Muscle layer of duodenum (tissue), 2 donors: Measurements from ENCODE around the gene DIPK1A.

Experiments
- H3K27ac ChIP-seq: one replicate; pipeline ENCODE4 v1.7.0; 2013; ENCODE audit warnings: mild to moderate bottlenecking, low read length
- H3K27me3 ChIP-seq: one replicate; pipeline ENCODE4 v1.7.0; 2013; ENCODE audit warnings: low read depth, mild to moderate bottlenecking, control low read depth, low read length
- H3K36me3 ChIP-seq, 2 donors: one replicate each; pipeline ENCODE4 v1.7.0; 2013; ENCODE audit warnings: low read length in 2 of 2, control low read depth in 1 of 2, mild to moderate bottlenecking in 1 of 2; ENCODE audit not compliant: insufficient read depth in 2 of 2, control insufficient read depth in 1 of 2
- H3K4me1 ChIP-seq, 2 donors: one replicate each; pipeline ENCODE4 v1.7.0; 2013; ENCODE audit warnings: low read length in 2 of 2, mild to moderate bottlenecking in 2 of 2, control low read depth in 1 of 2, moderate library complexity in 1 of 2; ENCODE audit not compliant: insufficient read depth in 2 of 2, control insufficient read depth in 1 of 2
- H3K4me3 ChIP-seq, 2 donors: one replicate each; pipeline ENCODE4 v1.7.0; 2013; ENCODE audit warnings: low read length in 2 of 2, low read depth in 1 of 2, mild to moderate bottlenecking in 1 of 2
- H3K9me3 ChIP-seq, 2 donors: one replicate each; pipeline ENCODE4 v1.7.0; 2013; ENCODE audit warnings: low read length in 2 of 2, control low read depth in 1 of 2, mild to moderate bottlenecking in 1 of 2; ENCODE audit not compliant: control insufficient read depth in 1 of 2
- donor health status: healthy.

DIPK1A gene

DNA sequence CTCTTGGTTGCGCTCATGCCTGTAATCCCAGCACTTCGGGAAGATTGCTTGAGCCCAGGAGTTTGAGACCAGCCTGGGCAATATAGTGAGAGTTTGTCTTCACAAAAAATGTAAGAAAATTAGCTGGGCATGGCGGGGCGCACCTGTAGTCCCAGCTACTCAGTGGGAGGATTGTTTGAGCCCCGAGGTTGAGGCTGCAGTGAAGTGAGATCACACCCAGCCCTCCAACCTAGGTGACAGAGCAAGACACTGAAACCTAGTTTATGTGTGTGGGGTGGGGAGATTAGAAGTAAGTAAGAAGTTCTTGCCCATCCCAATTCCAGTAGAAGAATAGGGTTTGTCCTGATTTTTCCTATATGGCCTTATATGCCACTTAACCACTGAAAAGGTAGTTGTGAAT, 127.4 kb downstream of the DIPK1A start:
- no peaks in the 10 kb centered on the region for H3K9me3 ChIP-seq
- H3K27ac ChIP-seq: no peak overlapping the region
- H3K4me3 ChIP-seq: peak overlapping the region; percentile 96 to 98

GRCh38 chr1:92832537-92833114, 128.6 kb downstream of the DIPK1A start:
- Histone ChIP-seq H3K27me3 (no peaks in the 10 kb centered on the region), H3K9me3 (no peaks in the 10 kb centered on the region), H3K36me3 (peaks cover 27 to 29% of the 10 kb centered on the region in 2 donors), H3K4me1 (peaks cover 10 to 42% of the 10 kb centered on the region in 2 donors), H3K4me3 (peak overlapping the region; percentile 96 to 98), H3K27ac (peak overlapping the region; percentile 98)

More for the DNA sequence above, 127.4 kb downstream of the DIPK1A start:
- Histone ChIP-seq H3K4me1 (peaks cover 10 to 54% of the 10 kb centered on the region in 2 donors), H3K36me3 (peaks cover 39 to 41% of the 10 kb centered on the region in 2 donors), H3K27me3 (no peaks in the 10 kb centered on the region)

DNA sequence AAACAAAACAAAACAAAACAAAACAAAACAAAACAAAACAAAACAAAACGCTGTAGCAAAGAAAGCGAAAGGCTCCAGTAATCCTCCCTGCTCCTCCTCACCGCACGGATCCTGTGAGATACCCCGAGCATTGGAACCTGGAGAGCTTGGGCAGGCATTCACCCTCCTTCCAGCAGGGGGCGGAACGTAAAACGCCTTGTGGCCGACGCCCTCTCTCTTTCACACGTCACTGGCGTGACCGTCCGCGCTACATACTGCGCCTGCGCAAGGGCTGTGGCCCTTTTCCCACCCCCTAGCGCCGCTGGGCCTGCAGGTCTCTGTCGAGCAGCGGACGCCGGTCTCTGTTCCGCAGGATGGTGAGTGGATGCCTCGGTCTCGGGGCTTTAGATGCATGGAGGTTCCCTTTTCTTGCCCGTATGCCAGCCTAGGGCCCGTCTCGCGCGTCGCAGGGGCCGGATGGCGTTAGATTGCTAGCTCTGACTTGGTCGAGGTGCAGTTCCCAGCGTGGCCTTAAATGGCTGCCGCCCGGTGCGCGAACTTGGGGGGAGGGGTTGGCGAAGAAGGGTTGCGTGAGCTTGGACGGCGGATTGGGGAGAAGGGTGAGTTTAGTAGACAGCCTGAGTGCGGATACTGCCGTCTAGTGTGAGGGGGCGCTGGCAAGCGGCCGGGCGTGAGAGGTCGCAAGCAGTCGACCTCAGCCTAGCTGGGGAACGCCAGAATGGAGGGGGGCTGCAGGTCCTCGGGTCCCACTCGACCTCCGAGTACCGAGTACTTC, 129.3 kb downstream of the DIPK1A start, which contains the start of gene RPL5:
Gene RPL5 (plus strand): TSS at position 279 of the 775 bp plus-strand sequence. CDS start 75 bp downstream, at position 354.
- H3K4me3 ChIP-seq: peak within 1 kb of the TSS; percentile 96 to 98
- no peaks in the 10 kb centered on the region for H3K9me3 ChIP-seq
- peaks cover 10 to 37% of the 10 kb centered on the region in 2 donors for H3K4me1 ChIP-seq
- H3K27me3 ChIP-seq: no peaks in the 10 kb centered on the region
- peak within 1 kb of the TSS; percentile 98 for H3K27ac ChIP-seq
- peaks cover 22 to 23% of the 10 kb centered on the region in 2 donors for H3K36me3 ChIP-seq

DNA sequence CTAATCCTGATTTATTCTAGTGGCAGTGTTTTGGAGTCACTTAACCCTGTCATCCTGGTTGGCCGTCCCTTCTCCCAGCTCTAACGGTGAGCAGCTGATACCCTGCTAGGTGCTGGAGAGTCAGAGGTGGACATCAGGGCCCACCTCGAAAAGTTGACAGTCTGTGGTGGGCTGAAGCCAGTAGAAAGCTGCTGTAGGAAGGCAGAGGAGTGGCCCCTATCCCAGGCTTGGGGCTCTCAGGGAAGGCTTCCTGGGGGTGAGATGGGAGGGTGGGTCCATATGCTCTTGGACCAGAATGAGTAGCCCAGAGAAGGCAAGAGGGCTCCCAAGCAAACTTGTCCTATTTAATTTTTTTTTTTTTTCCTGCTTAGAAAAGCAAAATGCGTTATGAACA, 129.9 kb downstream of the DIPK1A start:
- H3K36me3 ChIP-seq: peaks cover 17% of the 10 kb centered on the region in 2 donors
- no peaks in the 10 kb centered on the region for H3K27me3 ChIP-seq
- peak overlapping the region; percentile 96 to 98 for H3K4me3 ChIP-seq
- H3K9me3 ChIP-seq: no peaks in the 10 kb centered on the region
- peaks cover 10 to 32% of the 10 kb centered on the region in 2 donors for H3K4me1 ChIP-seq
- H3K27ac ChIP-seq: peak overlapping the region; percentile 98

DNA sequence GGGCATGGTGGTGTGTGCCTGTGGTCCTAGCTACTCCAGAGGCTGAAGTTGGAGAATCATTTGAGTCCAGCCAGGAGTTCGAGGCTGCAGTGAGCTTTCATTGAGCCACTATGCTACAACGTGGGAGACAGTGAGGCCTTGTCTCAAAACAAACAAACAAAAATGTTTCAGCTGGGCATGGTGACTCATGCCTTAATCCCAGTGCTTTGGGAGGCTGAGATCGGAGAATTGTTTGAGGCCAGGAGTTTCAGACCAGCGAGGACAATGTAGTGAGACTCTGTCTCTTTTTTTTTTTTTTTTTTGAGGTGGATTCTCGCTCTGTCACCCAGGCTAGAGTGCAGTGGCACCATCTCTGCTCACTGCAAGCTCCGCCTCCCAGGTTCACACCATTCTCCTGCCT, 134.5 kb downstream of the DIPK1A start:
- Histone ChIP-seq H3K9me3 (no peaks in the 10 kb centered on the region), H3K27ac (no peak overlapping the region), H3K27me3 (no peaks in the 10 kb centered on the region), H3K4me3 (no peak overlapping the region), H3K4me1 (no peaks in the 10 kb centered on the region), H3K36me3 (no peaks in the 10 kb centered on the region)

- Histone ChIP-seq H3K4me1 (no peaks in the 10 kb centered on the region), H3K36me3 (no peaks in the 10 kb centered on the region), H3K27ac (no peak overlapping the region)
Observed at GRCh38 chr1:92822879-92823278, 138.4 kb downstream of the DIPK1A start.

GRCh38 chr1:92820551-92820950, 140.7 kb downstream of the DIPK1A start:
- Histone ChIP-seq H3K4me3 (no peak overlapping the region), H3K27me3 (no peaks in the 10 kb centered on the region), H3K9me3 (no peaks in the 10 kb centered on the region), H3K27ac (no peak overlapping the region), H3K36me3 (no peaks in the 10 kb centered on the region), H3K4me1 (no peaks in the 10 kb centered on the region)

More at GRCh38 chr1:92822879-92823278, 138.4 kb downstream of the DIPK1A start:
- Histone ChIP-seq H3K27me3 (no peaks in the 10 kb centered on the region), H3K9me3 (no peaks in the 10 kb centered on the region), H3K4me3 (no peak overlapping the region)

DNA sequence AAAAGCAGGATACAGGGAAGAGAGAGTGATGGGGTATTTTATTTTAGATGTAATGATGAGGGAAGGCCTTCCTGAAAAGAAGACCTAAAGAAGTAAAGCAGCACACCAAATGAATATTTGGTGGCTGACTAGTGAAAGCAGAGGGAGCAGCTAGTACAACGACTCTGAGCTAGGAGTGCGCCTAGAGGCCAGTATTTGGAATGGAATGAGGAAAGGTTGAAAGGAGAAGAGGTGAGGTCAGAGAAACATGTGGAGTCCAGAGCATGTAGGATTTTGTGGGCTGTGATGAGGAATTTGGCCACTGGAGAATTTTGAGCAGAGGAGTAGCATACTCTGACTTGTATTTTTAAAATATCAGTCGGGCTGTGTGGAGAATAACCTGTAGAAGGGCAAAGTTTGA, 141.2 kb downstream of the DIPK1A start:
- no peak overlapping the region for H3K27ac ChIP-seq
- no peak overlapping the region for H3K4me3 ChIP-seq
- no peaks in the 10 kb centered on the region for H3K4me1 ChIP-seq
- no peaks in the 10 kb centered on the region for H3K9me3 ChIP-seq
- H3K36me3 ChIP-seq: no peaks in the 10 kb centered on the region
- H3K27me3 ChIP-seq: no peaks in the 10 kb centered on the region

- Histone ChIP-seq H3K27me3 (no peaks in the 10 kb centered on the region), H3K9me3 (no peaks in the 10 kb centered on the region), H3K27ac (no peak overlapping the region), H3K4me3 (no peak overlapping the region), H3K4me1 (no peaks in the 10 kb centered on the region), H3K36me3 (no peaks in the 10 kb centered on the region)
Observed at GRCh38 chr1:92817986-92818764, 143.1 kb downstream of the DIPK1A start.

DNA sequence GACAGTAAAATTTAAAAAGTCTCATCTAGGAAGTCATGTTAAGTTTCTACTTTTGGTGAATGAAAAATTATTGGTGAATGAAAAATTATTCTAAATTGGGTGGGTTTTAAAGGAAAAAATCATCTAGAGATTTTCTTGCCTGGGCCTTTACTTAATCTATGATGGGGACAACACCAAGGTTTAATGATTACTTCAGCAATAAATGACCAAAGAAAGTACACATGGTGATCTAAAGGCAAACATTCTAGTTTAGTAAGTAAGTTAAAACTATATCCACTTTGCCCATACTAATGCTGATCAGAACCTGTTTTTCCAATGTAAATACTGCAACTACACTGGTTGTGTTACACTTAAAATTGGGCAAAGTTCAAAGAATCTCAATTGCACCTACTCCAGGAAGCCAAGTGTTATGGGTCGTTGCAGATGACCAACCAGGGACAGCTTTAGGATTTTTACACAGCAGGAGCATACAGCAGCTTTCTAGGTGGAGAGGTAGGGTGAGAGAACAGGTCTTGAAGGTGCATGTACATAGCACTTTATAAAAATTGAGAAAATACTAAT, 144.0 kb downstream of the DIPK1A start:
- Histone ChIP-seq H3K4me1 (no peaks in the 10 kb centered on the region), H3K9me3 (no peaks in the 10 kb centered on the region), H3K36me3 (no peaks in the 10 kb centered on the region), H3K4me3 (no peak overlapping the region), H3K27me3 (no peaks in the 10 kb centered on the region), H3K27ac (no peak overlapping the region)

- H3K27me3 ChIP-seq: no peaks in the 10 kb centered on the region
- no peaks in the 10 kb centered on the region for H3K9me3 ChIP-seq
- no peak overlapping the region for H3K27ac ChIP-seq
- H3K36me3 ChIP-seq: no peaks in the 10 kb centered on the region
- no peaks in the 10 kb centered on the region for H3K4me1 ChIP-seq
- H3K4me3 ChIP-seq: no peak overlapping the region
Observed at GRCh38 chr1:92816732-92817131, 144.5 kb downstream of the DIPK1A start.
